Esophagus squamous epithelium (tissue), 5 donors: Measurements from ENCODE around the gene ATMIN. TPM values are rescaled to one million over a fixed set of nuclear protein-coding genes. Genes with fewer than 3 reads are reported as not detected.

Source experiments
- DNase-seq: peaks from one replicate; lab custom pipeline; 2025; lab: John Stamatoyannopoulos, UW
- H3K27ac ChIP-seq, 4 donors: fragments of 200-600 bp; sonication (generic); one replicate each; pipeline ENCODE4 v1.5.1; 2016 to 2019; ENCODE audit warnings: mild to moderate bottlenecking in 1 of 4
- H3K27me3 ChIP-seq, 4 donors: fragments of 200-600 bp; sonication (generic); 1 replicate in 3 of 4; 2 replicates in 1 of 4; pipeline versions ENCODE4 v1.5.1 to v1.6.0; 2017 to 2021; ENCODE audit warnings: antibody characterized with exemption in 1 of 4
- H3K36me3 ChIP-seq, 3 donors: fragments of 200-600 bp; sonication (generic); one replicate each; pipeline ENCODE4 v1.5.1; 2016 to 2019
- H3K4me1 ChIP-seq, 3 donors: fragments of 200-600 bp; sonication (generic); one replicate each; pipeline ENCODE4 v1.5.1; 2017 to 2019
- H3K4me3 ChIP-seq, 4 donors: fragments of 200-600 bp; sonication (generic); 1 replicate in 3 of 4; 2 replicates in 1 of 4; pipeline ENCODE4 v1.5.1; 2016 to 2019; ENCODE audit warnings: mild to moderate bottlenecking in 2 of 4, moderate library complexity in 1 of 4
- H3K9me3 ChIP-seq, 3 donors: fragments of 200-600 bp; sonication (generic); one replicate each; pipeline ENCODE4 v1.5.1; 2016 to 2019
- CTCF ChIP-seq, 6 experiments: fragments of 450-650 bp in 4 of 6; fragments of 200-600 bp in 2 of 6; sonication (generic) in 2 of 6; IDR thresholded peaks; one replicate each; pipeline ENCODE4 v1.5.1; 2016 to 2019; ENCODE audit warnings: antibody characterized with exemption in 6 of 6, mild to moderate bottlenecking in 4 of 6, moderate library complexity in 4 of 6
- POLR2A ChIP-seq, 4 donors: fragments of 450-650 bp; IDR thresholded peaks; one replicate each; pipeline ENCODE4 v1.6.1; 2017; ENCODE audit warnings: antibody characterized with exemption in 4 of 4, mild to moderate bottlenecking in 4 of 4, moderate library complexity in 3 of 4
- WGBS, 2 donors: methylation state at CpG; one replicate each; pipeline ENCODE4 v1.1.5; 2018; 5-methylcytosine and 5-hydroxymethylcytosine counted together
- intact Hi-C: fragments of 100-400 bp; cut with DNase I; formaldehyde crosslinking; loops from one replicate; pipeline ENCODE4 v1.15.0; 2022
- total RNA-seq, 4 donors: library from RNA; depleted of rRNA; stranded (reverse); fragments of >200 nt; gene quantifications; one replicate each; pipeline ENCODE4 v1.1.0, GENCODE V29; 2016
- donor health status: DM: yes; HTN: yes; CAD: no.

Gene ATMIN
- total RNA-seq, 4 donors from 2014 or later, result 30.6 to 41.3 (median 36.8) TPM

GRCh38 chr16:81040842-81041241 is 5.2 kb downstream of the ATMIN start:
- intact Hi-C loops, result no loop called here
- Histone ChIP-seq H3K4me1 (peaks cover 0 to 32% (median 16%) of the 10 kb centered on the region in 3 donors), H3K4me3 (no peak overlapping the region), H3K27me3 (no peaks in the 10 kb centered on the region), H3K27ac (no peak overlapping the region), H3K36me3 (peaks cover 0 to 80% (median 25%) of the 10 kb centered on the region in 3 donors), H3K9me3 (no peaks in the 10 kb centered on the region)
- TF ChIP-seq CTCF (IDR thresholded peaks at IDR 0.05) (no peak), POLR2A (IDR thresholded peaks at IDR 0.05) (no peak)
- whole genome bisulfite sequencing, 2 donors, result 86 to 92% methylated on average over 5 of the region's 5 CpGs
- no peak for DNase-seq

GRCh38 chr16:81041696-81042095 is 6.1 kb downstream of the ATMIN start:
- no peak overlapping the region for H3K4me3 ChIP-seq
- no peak overlapping the region for H3K27ac ChIP-seq
- H3K36me3 ChIP-seq, result peaks cover 0 to 84% (median 25%) of the 10 kb centered on the region in 3 donors
- WGBS, 2 donors, result 89 to 93% methylated on average over 4 of the region's 4 CpGs
- peaks cover 0 to 28% (median 16%) of the 10 kb centered on the region in 3 donors for H3K4me1 ChIP-seq
- TF ChIP-seq POLR2A (IDR thresholded peaks at IDR 0.05), result no peak
- no peak for TF ChIP-seq CTCF (IDR thresholded peaks at IDR 0.05)
- no peaks in the 10 kb centered on the region for H3K27me3 ChIP-seq
- DNase-seq, result no peak
- no peaks in the 10 kb centered on the region for H3K9me3 ChIP-seq
- intact Hi-C loops, result no loop called here

- peaks cover 0 to 17% (median 8%) of the 10 kb centered on the region in 3 donors for H3K4me1 ChIP-seq
- no peaks in the 10 kb centered on the region for H3K27me3 ChIP-seq
- no peak overlapping the region for H3K4me3 ChIP-seq
- 83 to 93% methylated on average over 2 of the region's 2 CpGs for WGBS, 2 donors
- DNase-seq, result no peak
- peaks cover 0 to 81% (median 25%) of the 10 kb centered on the region in 3 donors for H3K36me3 ChIP-seq
- TF ChIP-seq POLR2A (IDR thresholded peaks at IDR 0.05) (no peak), CTCF (IDR thresholded peaks at IDR 0.05) (no peak)
- peaks cover 0 to under 1% (median 0%) of the 10 kb centered on the region in 3 donors for H3K9me3 ChIP-seq
- intact Hi-C loops, result no loop called here
- H3K27ac ChIP-seq, result no peak overlapping the region
These were observed 7.2 kb downstream of the ATMIN start for GRCh38 chr16:81042821-81043220.

- WGBS, 2 donors, result 81 to 85% methylated on average over 11 of the region's 11 CpGs
- intact Hi-C loops, result no loop called here
- H3K9me3 ChIP-seq, result peaks cover 0 to 16% (median 3%) of the 10 kb centered on the region in 3 donors
- no peak overlapping the region for H3K27ac ChIP-seq
- TF ChIP-seq POLR2A (IDR thresholded peaks at IDR 0.05) (no peak), CTCF (IDR thresholded peaks at IDR 0.05) (no peak)
- H3K27me3 ChIP-seq, result no peaks in the 10 kb centered on the region
- H3K4me3 ChIP-seq, result no peak overlapping the region
- H3K4me1 ChIP-seq, result no peaks in the 10 kb centered on the region
- no peak for DNase-seq
- H3K36me3 ChIP-seq, result no peaks in the 10 kb centered on the region
These were observed 18.1 kb downstream of the ATMIN start for GRCh38 chr16:81053761-81054160.

- H3K4me3 ChIP-seq, result no peak overlapping the region
- 82 to 85% methylated on average over 13 to 14 of the region's 14 CpGs for WGBS, 2 donors
- no peak for DNase-seq
- H3K27me3 ChIP-seq, result no peaks in the 10 kb centered on the region
- H3K36me3 ChIP-seq, result no peaks in the 10 kb centered on the region
- H3K27ac ChIP-seq, result no peak overlapping the region
- intact Hi-C loops, result no loop called here
- no peaks in the 10 kb centered on the region for H3K4me1 ChIP-seq
- TF ChIP-seq CTCF (IDR thresholded peaks at IDR 0.05) (no peak), POLR2A (IDR thresholded peaks at IDR 0.05) (no peak)
- H3K9me3 ChIP-seq, result no peaks in the 10 kb centered on the region
These were observed 25.1 kb downstream of the ATMIN start for GRCh38 chr16:81060576-81061306.
